Measurements from ENCODE around the gene GOLGA3.

DNA sequence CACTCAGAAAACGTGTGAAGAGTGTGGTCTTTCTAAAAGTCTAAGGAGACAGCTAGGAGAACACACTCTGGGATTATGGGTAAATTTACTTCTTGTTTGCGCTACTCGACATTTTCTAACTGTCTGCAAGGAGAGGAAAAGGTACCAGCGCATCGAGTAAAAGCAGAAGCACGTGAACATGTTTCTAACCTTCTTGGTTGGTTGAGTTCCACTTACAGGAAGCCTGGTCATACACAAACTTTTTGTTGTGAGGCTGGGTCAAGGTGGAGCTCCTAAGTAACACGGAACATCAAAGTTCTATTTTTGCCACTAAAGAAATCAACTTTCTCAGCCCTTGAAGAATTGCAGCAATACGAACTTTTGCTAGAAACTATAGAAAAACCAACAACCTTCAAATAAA, 87.0 kb downstream of the GOLGA3 start:
- TF ChIP-seq, protein P1, sequence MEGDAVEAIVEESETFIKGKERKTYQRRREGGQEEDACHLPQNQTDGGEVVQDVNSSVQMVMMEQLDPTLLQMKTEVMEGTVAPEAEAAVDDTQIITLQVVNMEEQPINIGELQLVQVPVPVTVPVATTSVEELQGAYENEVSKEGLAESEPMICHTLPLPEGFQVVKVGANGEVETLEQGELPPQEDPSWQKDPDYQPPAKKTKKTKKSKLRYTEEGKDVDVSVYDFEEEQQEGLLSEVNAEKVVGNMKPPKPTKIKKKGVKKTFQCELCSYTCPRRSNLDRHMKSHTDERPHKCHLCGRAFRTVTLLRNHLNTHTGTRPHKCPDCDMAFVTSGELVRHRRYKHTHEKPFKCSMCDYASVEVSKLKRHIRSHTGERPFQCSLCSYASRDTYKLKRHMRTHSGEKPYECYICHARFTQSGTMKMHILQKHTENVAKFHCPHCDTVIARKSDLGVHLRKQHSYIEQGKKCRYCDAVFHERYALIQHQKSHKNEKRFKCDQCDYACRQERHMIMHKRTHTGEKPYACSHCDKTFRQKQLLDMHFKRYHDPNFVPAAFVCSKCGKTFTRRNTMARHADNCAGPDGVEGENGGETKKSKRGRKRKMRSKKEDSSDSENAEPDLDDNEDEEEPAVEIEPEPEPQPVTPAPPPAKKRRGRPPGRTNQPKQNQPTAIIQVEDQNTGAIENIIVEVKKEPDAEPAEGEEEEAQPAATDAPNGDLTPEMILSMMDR (IDR thresholded peaks at IDR 0.05) = no peak
- TF ChIP-seq POLR2A (IDR thresholded peaks at IDR 0.05) = no peak
